ACC112 (cell line): ENCODE results near the gene RPL15.
"Not testable (repeated sequence)": the region's sequence is repeated elsewhere in the genome, so short reads cannot be mapped to it uniquely, and the experiment has no call there.

ENCODE experiments used
- H2AFZ ChIP-seq: fragments of 200-600 bp; sonication (generic); one replicate; pipeline ENCODE4 v1.6.0; 2017; ENCODE audit warnings: antibody characterized with exemption, low read length; ENCODE audit not compliant: unreplicated experiment
- H3K27ac ChIP-seq: fragments of 200-600 bp; sonication (generic); 2 replicates; pipeline ENCODE4 v1.5.1; 2014; ENCODE audit warnings: low read depth, mild to moderate bottlenecking, antibody characterized with exemption, low read length, moderate library complexity
- H3K27me3 ChIP-seq: fragments of 200-600 bp; sonication (generic); 2 replicates; pipeline ENCODE4 v1.6.1; 2014; ENCODE audit warnings: mild to moderate bottlenecking, antibody characterized with exemption, low read length, moderate library complexity, mixed read lengths; ENCODE audit not compliant: insufficient read depth
- H3K36me3 ChIP-seq: fragments of 200-600 bp; sonication (generic); 2 replicates; pipeline ENCODE4 v1.6.1; 2016; ENCODE audit warnings: mild to moderate bottlenecking, antibody characterized with exemption, low read length, moderate library complexity, mixed read lengths; ENCODE audit not compliant: insufficient read depth
- H3K4me1 ChIP-seq: fragments of 200-600 bp; sonication (generic); one replicate; pipeline ENCODE4 v1.6.1; 2016; ENCODE audit warnings: low read length, mixed read lengths; ENCODE audit not compliant: insufficient read depth, unreplicated experiment, control insufficient read depth
- H3K4me3 ChIP-seq: fragments of 200-600 bp; sonication (generic); 2 replicates; pipeline ENCODE4 v1.5.1; 2014; ENCODE audit warnings: mild to moderate bottlenecking, low read depth, low read length
- H3K79me2 ChIP-seq: fragments of 200-600 bp; sonication (generic); one replicate; pipeline ENCODE4 v1.6.0; 2016; ENCODE audit warnings: low read length; ENCODE audit not compliant: control insufficient read depth, unreplicated experiment, insufficient read depth

Gene RPL15

DNA sequence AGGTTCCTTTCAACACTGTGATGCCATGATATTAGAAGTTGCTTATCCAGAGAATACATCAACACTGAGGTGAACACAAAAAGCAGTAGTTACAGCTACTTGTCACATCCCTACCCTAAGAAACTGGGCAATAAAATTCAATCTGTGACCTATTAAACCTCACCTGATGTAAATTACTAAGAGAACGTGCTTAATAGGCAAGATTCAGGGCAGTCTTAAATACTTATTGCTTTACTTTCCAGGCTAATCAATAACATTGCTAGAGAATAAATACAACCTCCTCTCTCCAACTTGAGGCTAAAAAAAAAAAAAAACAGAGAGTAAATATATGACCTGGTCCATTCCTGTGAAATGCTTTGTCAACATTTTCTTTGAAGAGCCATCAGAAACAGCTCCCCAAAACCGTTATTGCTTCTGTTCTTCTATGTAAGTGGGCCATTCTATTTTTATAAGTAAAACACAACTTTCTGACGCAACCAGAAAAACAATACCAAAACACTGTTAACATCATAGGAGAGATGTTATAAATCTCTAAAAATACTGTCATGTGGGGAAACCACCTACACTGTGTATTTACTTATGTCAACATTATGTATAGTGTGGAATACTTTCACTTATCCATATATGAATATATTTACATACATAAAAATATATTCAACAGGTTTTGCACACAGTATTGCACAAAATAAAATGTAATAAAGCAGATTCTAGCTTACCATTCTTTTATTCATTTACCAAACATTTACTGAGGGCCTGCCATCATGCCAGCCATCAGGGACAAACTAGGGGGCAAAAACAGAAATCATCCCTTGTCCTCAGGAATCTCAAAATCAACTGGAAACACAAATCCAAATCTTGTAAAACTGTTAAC lies 2.8 kb upstream of the RPL15 start:
- peaks cover 21% of the 10 kb centered on the region for H3K4me1 ChIP-seq
- H2AFZ ChIP-seq: no peak overlapping the region
- H3K79me2 ChIP-seq: peaks cover 48% of the 10 kb centered on the region
- H3K27ac ChIP-seq: no peak overlapping the region
- H3K4me3 ChIP-seq: peak overlapping the region; percentile 90; the same call in 1 of the 2 replicates
- H3K27me3 ChIP-seq: no peaks in the 10 kb centered on the region
- H3K36me3 ChIP-seq: peaks cover 17% of the 10 kb centered on the region

DNA sequence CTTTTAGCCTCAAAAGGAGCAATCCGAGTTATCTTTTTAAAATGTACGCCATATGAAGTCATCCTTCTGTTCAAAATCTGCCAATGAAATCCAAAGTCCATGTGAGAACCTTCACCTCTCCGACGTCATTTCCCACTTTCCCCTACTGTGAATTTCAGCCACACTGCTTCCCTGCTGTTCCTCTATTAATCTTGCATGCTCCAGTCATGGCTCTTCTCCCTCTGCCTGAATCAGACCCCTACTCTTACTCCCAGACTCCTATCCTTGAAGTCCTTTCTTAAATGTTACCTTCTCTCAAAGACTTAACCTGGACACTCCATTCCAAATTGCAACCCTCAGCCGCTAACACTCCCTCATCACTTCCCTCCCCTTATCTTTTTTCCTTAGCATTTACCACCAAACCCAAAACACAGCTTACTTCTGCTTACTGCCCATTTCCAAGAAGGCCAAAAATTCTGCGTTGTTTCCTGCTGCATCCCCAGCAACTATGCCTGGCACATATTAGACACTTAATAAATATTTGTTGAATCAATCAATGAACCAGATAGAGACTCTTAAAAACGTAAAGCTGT lies 1.3 kb upstream of the RPL15 start:
- Histone ChIP-seq H3K4me3 (peak overlapping the region; percentile 90), H2AFZ (peak overlapping the region; percentile 85), H3K27me3 (no peaks in the 10 kb centered on the region), H3K36me3 (peaks cover 29% of the 10 kb centered on the region), H3K4me1 (peaks cover 31% of the 10 kb centered on the region), H3K27ac (no peak overlapping the region), H3K79me2 (peaks cover 52% of the 10 kb centered on the region)

DNA sequence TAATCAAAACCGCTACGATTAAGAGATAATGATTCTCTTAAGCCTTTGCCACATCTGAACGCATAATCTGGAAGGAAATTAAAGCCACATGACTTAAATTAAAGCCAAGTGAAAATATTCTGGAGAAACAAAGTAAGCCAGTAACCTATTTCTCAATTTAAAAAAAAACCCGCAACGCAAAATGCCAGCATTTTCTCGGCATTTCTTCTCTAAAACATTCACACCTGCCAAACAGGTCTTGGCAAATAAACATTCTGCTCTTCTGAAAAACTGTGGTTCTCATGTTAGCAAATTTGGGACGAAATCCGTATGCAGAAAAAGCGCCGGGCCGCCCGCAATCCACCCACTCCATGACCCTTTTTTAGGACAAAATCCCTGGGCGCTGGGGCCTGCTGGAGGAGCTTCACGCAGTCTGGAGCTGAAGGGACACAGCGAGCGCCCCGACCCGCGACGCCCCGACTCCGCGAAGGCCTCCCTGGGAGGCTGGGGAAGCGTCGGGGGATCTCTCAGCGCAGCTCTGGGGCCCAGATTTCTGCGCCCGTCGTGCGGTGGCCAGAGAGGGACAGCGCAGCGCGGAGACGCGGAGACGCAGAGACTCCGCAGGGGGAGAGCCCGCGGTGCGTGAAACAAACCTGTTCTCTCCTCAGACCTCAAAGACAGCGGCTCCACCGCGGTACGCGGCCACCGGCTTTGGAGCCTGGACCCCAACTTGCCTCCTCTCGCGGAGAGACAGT lies 613 bp upstream of the RPL15 start:
- Histone ChIP-seq H3K79me2 (peaks cover 52% of the 10 kb centered on the region), H3K4me1 (peaks cover 31% of the 10 kb centered on the region), H3K27me3 (no peaks in the 10 kb centered on the region), H2AFZ (peak overlapping the region; percentile 85), H3K36me3 (peaks cover 29% of the 10 kb centered on the region), H3K4me3 (peak overlapping the region; percentile 90), H3K27ac (peak overlapping the region; percentile 19; the same call in 1 of the 2 replicates)

DNA sequence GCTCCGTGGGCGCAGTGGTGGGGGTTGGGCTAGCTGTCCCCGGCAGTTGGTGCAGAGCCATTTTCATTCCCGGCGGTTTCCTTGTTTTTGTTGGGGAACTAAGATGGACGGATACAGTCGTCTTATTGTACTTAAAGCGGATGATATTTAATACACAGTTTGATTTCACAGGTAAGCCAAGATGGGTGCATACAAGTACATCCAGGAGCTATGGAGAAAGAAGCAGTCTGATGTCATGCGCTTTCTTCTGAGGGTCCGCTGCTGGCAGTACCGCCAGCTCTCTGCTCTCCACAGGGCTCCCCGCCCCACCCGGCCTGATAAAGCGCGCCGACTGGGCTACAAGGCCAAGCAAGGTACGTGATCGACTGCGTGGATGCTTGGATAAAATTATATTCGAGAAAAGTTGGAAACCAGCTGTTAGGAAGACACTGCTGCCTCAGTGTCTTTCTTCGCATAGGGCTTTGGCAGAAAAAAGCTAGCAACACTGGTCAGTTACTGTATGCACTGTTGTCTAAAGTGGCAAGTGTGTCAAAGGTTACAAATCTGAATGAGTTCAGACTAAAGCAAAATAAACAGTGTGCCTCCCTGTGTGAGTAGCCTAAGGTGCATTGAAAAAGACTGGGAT lies 859 bp downstream of the RPL15 start:
- Histone ChIP-seq H3K27ac (peak overlapping the region; percentile 76), H3K36me3 (peaks cover 29% of the 10 kb centered on the region), H3K4me1 (peaks cover 31% of the 10 kb centered on the region), H3K4me3 (peak overlapping the region; percentile 90), H3K79me2 (peaks cover 52% of the 10 kb centered on the region)
- H2AFZ ChIP-seq, H3K27me3 ChIP-seq: not testable (repeated sequence)

DNA sequence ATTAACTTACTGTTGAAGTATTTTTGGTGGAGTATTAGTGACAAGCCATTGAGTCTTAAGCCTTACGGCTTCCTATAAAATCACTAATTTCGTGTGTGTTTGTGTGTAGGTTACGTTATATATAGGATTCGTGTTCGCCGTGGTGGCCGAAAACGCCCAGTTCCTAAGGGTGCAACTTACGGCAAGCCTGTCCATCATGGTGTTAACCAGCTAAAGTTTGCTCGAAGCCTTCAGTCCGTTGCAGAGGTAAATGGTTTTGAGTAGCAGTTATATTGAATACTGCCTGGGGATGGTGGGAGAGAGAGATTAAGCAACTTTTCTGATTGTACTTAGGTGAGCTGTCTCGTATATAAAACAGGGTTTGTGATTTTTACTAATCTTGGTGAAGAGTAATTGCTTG lies 1.4 kb downstream of the RPL15 start:
- Histone ChIP-seq H3K4me1 (peaks cover 31% of the 10 kb centered on the region), H3K36me3 (peaks cover 29% of the 10 kb centered on the region)

DNA sequence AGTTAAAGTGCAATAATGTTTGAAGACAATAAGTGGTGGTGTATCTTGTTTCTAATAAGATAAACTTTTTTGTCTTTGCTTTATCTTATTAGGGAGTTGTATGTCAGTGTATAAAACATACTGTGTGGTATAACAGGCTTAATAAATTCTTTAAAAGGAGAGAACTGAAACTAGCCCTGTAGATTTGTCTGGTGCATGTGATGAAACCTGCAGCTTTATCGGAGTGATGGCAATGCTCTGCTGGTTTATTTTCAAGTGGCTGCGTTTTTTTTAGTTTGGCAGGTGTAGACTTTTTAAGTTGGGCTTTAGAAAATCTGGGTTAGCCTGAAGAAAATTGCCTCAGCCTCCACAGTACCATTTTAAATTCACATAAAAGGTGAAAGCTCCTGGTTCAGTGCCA lies 2.7 kb downstream of the RPL15 start:
- H3K4me1 ChIP-seq: peaks cover 27% of the 10 kb centered on the region
- peak overlapping the region; percentile 28 for H3K4me3 ChIP-seq
- H3K27me3 ChIP-seq: no peaks in the 10 kb centered on the region
- H3K27ac ChIP-seq: no peak overlapping the region
- peaks cover 29% of the 10 kb centered on the region for H3K36me3 ChIP-seq
- peaks cover 46% of the 10 kb centered on the region for H3K79me2 ChIP-seq
- H2AFZ ChIP-seq: no peak overlapping the region

More for the DNA sequence above, 1.4 kb downstream of the RPL15 start:
- peak overlapping the region; percentile 90 for H3K4me3 ChIP-seq
- H3K27me3 ChIP-seq, H2AFZ ChIP-seq: not testable (repeated sequence)
- peak overlapping the region; percentile 76; the same call in 1 of the 2 replicates for H3K27ac ChIP-seq
- H3K79me2 ChIP-seq: peaks cover 52% of the 10 kb centered on the region

DNA sequence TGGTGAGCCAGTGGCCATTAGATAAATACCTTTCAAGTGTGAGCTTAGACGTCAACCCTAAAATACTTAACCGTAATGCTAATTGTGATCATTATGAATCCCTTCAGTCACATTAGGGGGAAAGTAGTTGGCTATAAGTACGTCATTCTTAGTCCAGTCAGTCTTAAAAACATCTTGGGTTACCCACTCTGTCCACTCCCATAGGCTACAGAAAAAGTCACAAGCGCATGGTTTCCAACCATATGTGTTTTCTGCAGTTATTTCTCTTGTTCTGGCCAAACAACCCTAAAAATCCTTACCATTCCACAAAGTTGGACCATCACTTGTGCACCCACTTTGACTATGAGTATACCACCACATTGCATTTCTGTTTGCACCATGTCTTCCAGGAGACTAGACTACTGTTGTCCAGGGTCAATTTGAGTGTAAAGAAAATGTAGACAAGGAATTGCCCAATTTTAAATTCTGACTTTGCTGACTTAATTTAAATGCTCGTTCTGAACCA lies 3.3 kb downstream of the RPL15 start:
- Histone ChIP-seq H3K4me1 (peaks cover 22% of the 10 kb centered on the region), H3K27me3 (no peaks in the 10 kb centered on the region), H3K4me3 (peak overlapping the region; percentile 28), H3K36me3 (peaks cover 29% of the 10 kb centered on the region), H2AFZ (no peak overlapping the region), H3K79me2 (peaks cover 40% of the 10 kb centered on the region), H3K27ac (no peak overlapping the region)

DNA sequence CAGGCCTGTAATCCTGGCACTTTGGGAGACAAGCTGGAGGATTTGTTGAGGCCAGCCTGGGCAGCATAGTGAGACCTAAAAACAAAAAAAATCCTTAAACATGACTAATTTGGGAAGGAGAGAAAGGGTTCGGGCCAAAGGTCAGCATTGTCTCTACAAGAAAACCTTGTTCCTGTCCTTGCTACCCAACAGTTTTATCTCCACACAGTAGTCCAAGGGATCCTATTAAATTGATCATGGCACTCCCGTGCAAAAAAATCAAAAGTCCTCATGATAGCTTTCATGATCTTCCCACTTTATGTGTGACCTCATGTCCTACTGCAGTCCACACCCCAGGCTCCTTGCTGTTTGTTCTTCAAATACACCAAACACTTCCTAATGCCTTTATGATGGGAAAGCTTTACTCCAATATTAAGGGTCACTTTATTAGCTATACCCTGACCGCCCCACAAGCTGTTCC lies 4.2 kb downstream of the RPL15 start:
- Histone ChIP-seq H3K79me2 (peaks cover 31% of the 10 kb centered on the region), H3K36me3 (peaks cover 29% of the 10 kb centered on the region), H3K4me3 (no peak overlapping the region), H3K27me3 (no peaks in the 10 kb centered on the region), H3K4me1 (peaks cover 16% of the 10 kb centered on the region), H3K27ac (no peak overlapping the region), H2AFZ (no peak overlapping the region)

DNA sequence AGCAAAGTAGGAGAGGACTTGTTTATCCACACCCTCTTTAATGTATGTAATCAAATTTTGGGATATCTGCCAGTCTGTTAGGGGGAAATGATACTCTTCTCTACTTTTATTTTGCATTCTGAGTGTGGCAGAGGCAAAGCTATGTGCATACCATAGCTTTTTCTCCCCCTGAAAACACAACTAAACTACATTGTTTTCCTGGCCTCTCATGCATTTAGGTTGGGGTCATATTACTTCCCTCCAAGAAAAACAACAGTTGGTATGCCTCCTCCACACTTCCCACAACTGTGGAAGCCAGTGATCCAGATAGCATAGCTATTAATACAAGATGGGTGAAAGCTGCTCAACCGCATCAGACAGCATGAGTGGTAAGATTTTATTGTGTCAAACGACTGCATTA lies 6.9 kb downstream of the RPL15 start:
- Histone ChIP-seq H3K36me3 (peaks cover 15% of the 10 kb centered on the region), H3K4me3 (no peak overlapping the region), H3K27ac (no peak overlapping the region), H3K27me3 (no peaks in the 10 kb centered on the region), H2AFZ (no peak overlapping the region), H3K79me2 (peaks cover 7% of the 10 kb centered on the region), H3K4me1 (peaks cover 16% of the 10 kb centered on the region)

DNA sequence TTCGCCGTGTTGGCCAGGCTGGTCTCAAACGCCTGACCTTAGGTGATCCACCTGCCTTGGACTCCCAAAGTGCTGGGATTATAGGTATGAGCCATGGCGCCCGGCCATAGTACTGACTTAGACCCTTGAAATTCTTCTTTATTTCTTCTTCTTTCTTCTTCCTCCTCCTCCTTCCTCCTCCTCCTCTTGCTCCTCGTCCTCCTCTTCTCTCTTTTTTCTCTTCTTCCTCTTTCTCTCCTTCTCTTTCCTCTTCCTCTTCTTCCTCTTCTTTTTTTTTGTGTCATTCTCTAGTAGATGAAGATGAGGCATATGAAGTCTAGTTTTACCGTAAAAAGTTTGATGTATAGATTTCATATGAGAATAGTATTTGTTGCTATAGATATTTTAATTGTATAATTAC lies 9.3 kb downstream of the RPL15 start:
- H3K4me3 ChIP-seq: no peak overlapping the region
- no peak overlapping the region for H2AFZ ChIP-seq
- H3K27ac ChIP-seq: no peak overlapping the region
- no peaks in the 10 kb centered on the region for H3K27me3 ChIP-seq
- no peaks in the 10 kb centered on the region for H3K36me3 ChIP-seq
- H3K4me1 ChIP-seq: peaks cover 7% of the 10 kb centered on the region
- H3K79me2 ChIP-seq: no peaks in the 10 kb centered on the region
